HG03064 (cell line): Measurements from ENCODE around the gene PIK3CD.
"Not testable (repeated sequence)": the region's sequence is repeated elsewhere in the genome, so short reads cannot be mapped to it uniquely, and the experiment has no call there.

ENCODE experiments used
- ATAC-seq: cut with Tn5 transposase; IDR thresholded peaks from one replicate; pipeline ENCODE4 v1.9.1; 2021; ENCODE audit warnings: low read depth; ENCODE audit not compliant: unreplicated experiment

PIK3CD gene

GRCh38 chr1:9761855-9762254 is 110.3 kb downstream of the PIK3CD start:
- ATAC-seq: no peak

DNA sequence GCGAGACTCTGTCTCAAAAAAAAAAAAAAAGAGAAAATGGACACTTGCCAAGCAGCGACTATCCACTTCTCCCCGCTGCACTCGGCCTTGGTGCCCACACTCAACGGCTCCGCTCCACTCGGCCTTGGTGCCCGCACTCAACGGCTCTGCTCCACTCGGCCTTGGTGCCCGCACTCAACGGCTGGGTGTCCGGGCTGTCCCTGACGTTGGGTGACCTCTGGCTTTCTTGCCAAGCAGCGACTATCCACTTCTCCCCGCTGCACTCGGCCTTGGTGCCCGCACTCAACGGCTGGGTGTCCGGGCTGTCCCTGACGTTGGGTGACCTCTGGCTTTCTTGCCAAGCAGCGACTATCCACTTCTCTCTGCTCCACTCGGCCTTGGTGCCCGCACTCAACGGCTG is 110.9 kb downstream of the PIK3CD start:
- ATAC-seq: not testable (repeated sequence)

DNA sequence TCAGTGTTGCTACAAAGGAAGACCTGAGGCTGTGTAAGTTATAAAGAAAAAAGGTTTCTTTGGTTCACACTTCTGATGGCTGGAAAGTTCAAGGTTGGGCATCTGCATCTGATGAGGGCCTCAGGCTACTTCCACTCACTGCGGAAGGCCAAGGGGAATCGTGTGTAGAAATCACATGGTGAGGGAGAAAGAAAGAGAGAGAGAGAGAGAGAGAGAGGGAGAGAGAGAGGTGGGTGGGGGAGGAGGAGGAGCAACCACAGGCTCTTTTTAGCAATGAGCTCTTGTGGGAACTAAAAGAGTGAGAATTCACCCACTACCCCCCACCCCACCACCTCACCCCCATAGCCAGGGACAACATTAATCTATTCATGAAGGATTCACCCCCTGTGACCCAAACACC is 112.4 kb downstream of the PIK3CD start:
- no peak for ATAC-seq

- no peak for ATAC-seq
These were observed 113.0 kb downstream of the PIK3CD start for GRCh38 chr1:9764550-9764949.

DNA sequence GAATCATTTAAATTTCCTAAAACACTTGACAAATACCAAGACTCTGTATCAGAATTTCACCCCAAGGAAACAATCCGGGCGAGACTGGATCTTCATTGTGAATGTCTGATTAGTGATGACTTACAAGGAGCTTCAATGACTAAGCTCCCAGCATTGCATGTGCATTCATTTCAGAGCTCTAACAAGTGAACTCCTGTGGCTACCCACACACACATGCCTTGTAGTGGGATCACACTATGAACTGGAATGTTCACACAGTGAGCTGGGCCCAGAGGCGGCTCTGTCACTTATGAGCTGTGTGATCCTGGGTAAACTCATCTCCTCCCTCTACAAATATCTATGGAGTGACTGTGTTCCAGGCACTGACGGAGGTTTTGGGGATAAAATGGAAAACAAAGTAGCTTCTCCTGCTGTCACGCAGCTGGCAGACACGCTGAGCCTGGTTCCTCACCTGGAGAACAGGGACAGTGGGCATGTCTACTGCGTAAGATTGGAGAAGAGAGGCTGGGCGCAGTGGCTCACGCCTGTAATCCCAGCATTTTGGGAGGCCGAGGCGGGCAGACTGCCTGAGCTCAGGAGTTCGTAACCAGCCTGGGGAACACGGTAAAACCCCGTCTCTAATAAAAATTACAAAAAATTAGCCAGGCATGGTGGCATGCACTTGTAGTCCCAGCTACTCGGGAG is 115.4 kb downstream of the PIK3CD start:
- ATAC-seq: no peak

DNA sequence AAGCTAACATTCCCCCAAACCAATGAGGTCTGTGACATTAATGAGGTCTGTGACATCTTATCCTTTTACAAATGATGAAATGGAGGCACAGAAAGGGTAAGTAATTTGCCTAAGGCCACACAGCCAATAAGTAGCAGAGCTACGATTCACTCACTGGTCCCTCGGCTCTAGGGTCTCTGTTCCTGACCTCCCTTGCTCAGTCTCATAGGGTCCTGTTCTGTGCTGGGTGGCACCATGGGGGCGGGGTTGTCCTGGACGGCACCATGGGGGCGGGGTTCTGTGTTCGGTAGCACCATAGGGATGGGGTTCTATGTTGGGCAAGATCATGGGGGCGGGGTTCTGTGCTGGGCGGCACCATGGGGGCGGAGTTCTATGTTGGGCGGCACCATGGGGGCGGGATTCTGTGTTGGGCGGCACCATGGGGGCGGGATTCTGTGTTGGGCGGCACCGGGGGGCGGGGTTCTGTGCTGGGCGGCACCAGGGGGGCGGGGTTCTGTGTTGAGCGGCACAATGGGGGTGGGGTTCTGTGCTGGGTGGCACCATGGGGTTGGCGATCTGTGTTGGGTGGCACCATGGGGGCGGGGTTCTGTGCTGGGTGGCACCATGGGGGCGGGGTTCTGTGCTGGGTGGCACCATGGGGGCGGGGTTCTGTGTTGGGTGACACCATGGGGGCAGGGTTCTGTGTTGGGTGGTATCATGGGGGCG is 116.6 kb downstream of the PIK3CD start:
- ATAC-seq: no peak

GRCh38 chr1:9768983-9769382 is 117.5 kb downstream of the PIK3CD start:
- ATAC-seq: no peak

- ATAC-seq: no peak
These were observed 118.8 kb downstream of the PIK3CD start for GRCh38 chr1:9770298-9770697.

DNA sequence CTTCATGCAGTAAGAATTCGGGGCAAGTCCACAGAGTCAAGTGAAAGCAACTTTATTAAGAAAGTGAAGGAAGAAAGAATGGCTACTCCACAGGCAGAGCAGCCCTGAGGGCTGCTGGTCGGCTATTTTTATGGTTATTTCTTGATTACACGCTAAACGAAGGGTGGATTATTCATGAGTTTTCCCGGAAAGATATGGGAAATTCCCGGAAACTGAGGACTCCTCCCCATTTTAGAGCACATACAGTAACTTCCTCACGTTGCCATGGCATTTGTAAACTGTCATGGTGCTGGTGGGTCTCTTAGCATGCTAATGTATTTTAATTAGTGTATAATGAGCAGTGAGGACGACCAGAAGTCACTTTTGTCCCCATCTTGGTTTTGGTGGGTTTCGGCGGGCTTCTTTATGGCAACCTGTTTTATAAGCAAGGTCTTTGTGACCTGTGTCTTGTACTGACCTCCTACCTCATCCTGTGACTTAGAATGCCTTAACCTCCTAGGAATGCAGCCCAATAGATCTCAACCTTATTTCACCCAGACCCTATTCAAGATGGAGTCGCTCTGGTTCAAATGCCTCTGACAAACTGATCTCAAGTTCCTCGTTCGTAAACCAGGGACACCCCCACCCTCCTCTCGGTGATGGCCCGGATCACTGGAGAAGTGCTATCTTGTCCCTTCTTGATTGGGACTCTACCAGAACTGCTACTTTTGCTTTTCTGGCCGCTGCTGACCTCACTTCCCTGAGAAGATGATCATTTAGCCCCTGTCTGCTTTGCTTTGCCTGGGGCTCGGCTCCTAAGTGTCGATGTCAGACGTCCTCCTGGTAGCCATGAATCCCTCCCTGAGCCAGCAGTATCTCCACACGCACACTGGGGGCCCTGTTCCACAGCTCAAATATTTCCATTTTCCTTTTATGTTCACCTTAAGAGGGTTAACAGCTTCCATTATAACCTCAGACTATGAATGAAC is 123.5 kb downstream of the PIK3CD start:
- ATAC-seq: no peak

- ATAC-seq: no peak
These were observed 125.2 kb downstream of the PIK3CD start for GRCh38 chr1:9776685-9777084.
